Heart right ventricle (tissue), 16 donors: Measurements from ENCODE around the gene ARHGEF6. TPM values are rescaled to one million over a fixed set of nuclear protein-coding genes. Genes with fewer than 3 reads are reported as not detected.

Experiments used
- ATAC-seq, 8 donors: fragments of 200-7000 bp; cut with Tn5 transposase; one replicate each; pipeline ENCODE4 v1.9.1; 2020; ENCODE audit warnings: mild to moderate bottlenecking in 8 of 8, moderate library complexity in 8 of 8, moderate number of reproducible peaks in 1 of 8
- DNase-seq, 2 donors: peaks; one replicate each; pipeline ENCODE4 v3.0.0-alpha.2; 2020
- H3K27ac ChIP-seq, 10 donors: fragments of 200-600 bp; sonication (generic) in 2 of 10; one replicate each; pipeline versions ENCODE4 v1.5.0 to v1.8.0; 2020 to 2022; ENCODE audit warnings: mild to moderate bottlenecking in 3 of 10
- H3K27me3 ChIP-seq, 7 donors: fragments of 200-600 bp; one replicate each; pipeline ENCODE4 v1.8.0; 2021 to 2022; ENCODE audit warnings: mild to moderate bottlenecking in 2 of 7
- H3K36me3 ChIP-seq, 9 donors: fragments of 200-600 bp; sonication (generic) in 1 of 9; one replicate each; pipeline versions ENCODE4 v1.5.0 to v1.8.0; 2020 to 2022; ENCODE audit warnings: mild to moderate bottlenecking in 2 of 9
- H3K4me1 ChIP-seq, 9 donors: fragments of 200-600 bp; sonication (generic) in 1 of 9; one replicate each; pipeline versions ENCODE4 v1.5.0 to v1.8.0; 2020 to 2022; ENCODE audit warnings: mild to moderate bottlenecking in 4 of 9
- H3K4me3 ChIP-seq, 10 donors: fragments of 200-600 bp; sonication (generic) in 2 of 10; one replicate each; pipeline versions ENCODE4 v1.5.0 to v1.8.0; 2020 to 2022; ENCODE audit warnings: mild to moderate bottlenecking in 7 of 10, moderate library complexity in 2 of 10
- H3K9me3 ChIP-seq, 11 donors: fragments of 200-600 bp in 10 of 11; sonication (generic) in 2 of 11; one replicate each; pipeline versions ENCODE4 v1.5.0 to v1.8.0; 2013 to 2022; ENCODE audit warnings: mild to moderate bottlenecking in 2 of 11, control low read depth in 1 of 11, moderate library complexity in 1 of 11
- WGBS, 2 donors: extraction: QIAGEN DNeasy Blood & Tissue Kit; methylation state at CpG; one replicate each; pipeline ENCODE4 v1.1.7; 2013; ENCODE audit warnings: inconsistent platforms in 1 of 2; 5-methylcytosine and 5-hydroxymethylcytosine counted together
- intact Hi-C, 10 donors: fragments of 100-400 bp; cut with DNase I; formaldehyde crosslinking; loops; one replicate each; pipeline versions ENCODE4 v1.11.1 to v1.14.2; 2022
- polyA plus RNA-seq, 2 donors: library from polyadenylated mRNA; stranded (reverse); fragments of 200-250 nt; gene quantifications; one replicate each; pipeline ENCODE4 v1.2.3, GENCODE V29; 2013
- total RNA-seq, 10 donors: library from RNA; stranded (reverse); fragmentation: NEBNext Ultra II Directional in 3 of 10; extraction: Animal tissue kit (Norgen Biotek cat#: 25700) in 3 of 10; gene quantifications; one replicate each; pipeline versions ENCODE4 v1.2.1 to v1.2.4, GENCODE V29; 2021 to 2023
- TF ChIP-seq, protein P1 (sequence below), 9 donors: fragments of 200-600 bp; sonication (generic) in 2 of 9; IDR thresholded peaks; one replicate each; pipeline versions ENCODE4 v1.5.0 to v1.8.0; 2021 to 2022; ENCODE audit warnings: antibody characterized with exemption in 9 of 9, mild to moderate bottlenecking in 5 of 9, moderate library complexity in 1 of 9
- donor health status: Arrhythmogenic right ventricular cardiomyopathy.
- donor health status: ischemic (EF 13 %, LVEDD 7.1; RV severe dilation, severe dysfunction).
- donor health status: healthy with polysubstance abuse.
- donor health status: DM: no; HTN: yes; CAD: no.
- donor health status: DM: no; HTN: no; CAD: no.
- donor health status: ischemic (EF 25% LVEDD 6.9; RV normal size, moderate dysfunction).
- donor health status: ischemic (EF 25% LVEDD 5.7; RV mildly dilated, moderate dysfunction).
- donor health status: healthy.
- donor health status: DM: yes; HTN: yes; CAD: no.
- donor health status: Ischemic cardiomyopathy.
- donor health status: ischemic (EF 35%, LVEDD 5.7; RV mildly dilated, moderate dysfunction).
- donor health status: nonischemic (EF 11% LVEDD 7.7; RV severe dilation, severe dysfunction).
- donor health status: DM: yes; HTN: yes; CAD: no.
- donor health status: PGD.
- donor health status: ischemic (EF 29% LVEDD 5.4; RV normal size, mild dysfunction).
- donor health status: nonischemic (EF 23%, LVEDD 6.1; RV moderate dilation, normal function).

The ARHGEF6 gene
- total and polyA plus RNA-seq, 12 donors = 15.3 to 88.0 (median 50.2) TPM

DNA sequence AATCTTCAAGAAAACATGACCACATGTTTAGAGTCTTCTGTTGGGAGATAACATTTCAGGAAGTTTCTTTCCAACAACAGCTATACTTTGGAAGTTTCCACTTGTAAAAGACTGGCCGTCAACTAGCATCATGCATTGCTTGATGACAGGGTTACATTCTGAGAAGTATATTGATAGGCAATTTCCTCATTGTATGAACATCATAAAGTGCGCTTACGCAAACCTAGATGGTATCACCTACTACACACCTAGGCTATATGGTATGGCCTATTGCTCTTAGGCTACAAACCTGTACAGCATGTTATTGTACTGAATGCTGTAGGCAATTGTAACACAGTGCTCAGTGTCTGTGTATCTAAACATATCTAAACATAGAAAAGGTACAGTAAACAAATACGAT is 158.2 kb downstream of the ARHGEF6 start:
- WGBS, 2 donors = 94 to 95% methylated on average over 4 of the region's 4 CpGs
- H3K4me3 ChIP-seq = no peak overlapping the region
- DNase-seq (no peak), ATAC-seq (no peak)
- no peaks in the 10 kb centered on the region for H3K36me3 ChIP-seq
- no peak overlapping the region for H3K27ac ChIP-seq
- H3K27me3 ChIP-seq = peaks cover 0 to 4% (median 0%) of the 10 kb centered on the region in 7 donors
- H3K9me3 ChIP-seq = no peaks in the 10 kb centered on the region
- TF ChIP-seq, protein P1, sequence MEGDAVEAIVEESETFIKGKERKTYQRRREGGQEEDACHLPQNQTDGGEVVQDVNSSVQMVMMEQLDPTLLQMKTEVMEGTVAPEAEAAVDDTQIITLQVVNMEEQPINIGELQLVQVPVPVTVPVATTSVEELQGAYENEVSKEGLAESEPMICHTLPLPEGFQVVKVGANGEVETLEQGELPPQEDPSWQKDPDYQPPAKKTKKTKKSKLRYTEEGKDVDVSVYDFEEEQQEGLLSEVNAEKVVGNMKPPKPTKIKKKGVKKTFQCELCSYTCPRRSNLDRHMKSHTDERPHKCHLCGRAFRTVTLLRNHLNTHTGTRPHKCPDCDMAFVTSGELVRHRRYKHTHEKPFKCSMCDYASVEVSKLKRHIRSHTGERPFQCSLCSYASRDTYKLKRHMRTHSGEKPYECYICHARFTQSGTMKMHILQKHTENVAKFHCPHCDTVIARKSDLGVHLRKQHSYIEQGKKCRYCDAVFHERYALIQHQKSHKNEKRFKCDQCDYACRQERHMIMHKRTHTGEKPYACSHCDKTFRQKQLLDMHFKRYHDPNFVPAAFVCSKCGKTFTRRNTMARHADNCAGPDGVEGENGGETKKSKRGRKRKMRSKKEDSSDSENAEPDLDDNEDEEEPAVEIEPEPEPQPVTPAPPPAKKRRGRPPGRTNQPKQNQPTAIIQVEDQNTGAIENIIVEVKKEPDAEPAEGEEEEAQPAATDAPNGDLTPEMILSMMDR (IDR thresholded peaks at IDR 0.05) = no peak
- intact Hi-C loops = no loop called here
- no peaks in the 10 kb centered on the region for H3K4me1 ChIP-seq

DNA sequence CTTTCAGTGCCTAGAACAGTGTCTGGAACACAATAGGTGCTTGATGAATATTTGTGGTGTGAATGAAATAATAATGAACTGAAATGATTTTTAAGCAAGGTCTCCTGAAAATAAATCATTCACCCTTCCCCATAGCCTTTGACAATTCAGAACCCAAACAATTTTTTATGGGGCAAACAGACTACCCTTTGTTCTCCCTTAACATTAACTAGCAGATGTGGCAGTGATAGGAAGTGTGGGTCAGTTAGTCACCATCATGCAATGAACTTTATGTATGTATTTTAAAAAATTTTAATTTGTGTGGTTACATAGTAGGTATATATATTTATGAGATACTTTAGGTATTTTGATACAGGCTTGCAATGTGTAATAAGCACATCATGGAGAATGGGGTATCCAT is 160.0 kb downstream of the ARHGEF6 start:
- Histone ChIP-seq H3K4me3 (no peak overlapping the region), H3K4me1 (no peaks in the 10 kb centered on the region), H3K9me3 (no peaks in the 10 kb centered on the region), H3K27ac (no peak overlapping the region), H3K36me3 (no peaks in the 10 kb centered on the region), H3K27me3 (peaks cover 0 to 7% (median 0%) of the 10 kb centered on the region in 7 donors)
- TF ChIP-seq, protein P1 (IDR thresholded peaks at IDR 0.05) = no peak
- DNase-seq = no peak
- intact Hi-C loops = no loop called here
- no peak for ATAC-seq

DNA sequence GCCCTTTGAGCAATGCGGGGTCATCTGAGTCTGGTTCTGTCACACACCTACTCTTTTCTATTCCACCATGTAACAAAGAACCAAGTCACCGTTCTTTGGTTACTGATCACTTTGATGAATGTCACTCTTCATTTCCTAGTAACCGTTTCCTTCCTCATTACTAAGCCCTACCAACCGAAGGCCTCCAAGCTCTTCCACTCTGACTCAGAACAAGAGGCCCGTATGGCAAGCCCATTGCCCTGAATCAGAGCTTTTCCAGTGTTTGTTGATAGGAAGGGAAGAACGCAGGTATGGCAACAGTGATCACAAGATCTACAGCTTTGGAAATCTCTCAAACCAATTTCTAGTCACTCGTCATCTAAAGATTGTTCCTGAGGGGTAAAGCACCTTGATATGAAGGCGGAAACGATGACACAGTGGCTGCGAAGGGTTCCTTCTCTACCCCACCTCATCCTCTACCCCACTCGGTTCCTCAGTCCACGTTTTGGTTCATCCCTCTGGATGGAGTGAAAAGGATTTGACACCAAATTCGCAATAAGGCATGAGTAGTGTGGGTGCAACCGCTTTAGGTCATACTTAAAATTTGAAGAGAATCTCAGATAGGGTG is 160.7 kb downstream of the ARHGEF6 start:
- DNase-seq (no peak), ATAC-seq (no peak)
- no peaks in the 10 kb centered on the region for H3K36me3 ChIP-seq
- no peaks in the 10 kb centered on the region for H3K4me1 ChIP-seq
- intact Hi-C loops = no loop called here
- peaks cover 0 to 7% (median 0%) of the 10 kb centered on the region in 7 donors for H3K27me3 ChIP-seq
- TF ChIP-seq, protein P1 (IDR thresholded peaks at IDR 0.05) = no peak
- H3K4me3 ChIP-seq = no peak overlapping the region
- H3K27ac ChIP-seq = no peak overlapping the region
- 87 to 91% methylated on average over 14 of the region's 14 CpGs for WGBS, 2 donors
- H3K9me3 ChIP-seq = no peaks in the 10 kb centered on the region

DNA sequence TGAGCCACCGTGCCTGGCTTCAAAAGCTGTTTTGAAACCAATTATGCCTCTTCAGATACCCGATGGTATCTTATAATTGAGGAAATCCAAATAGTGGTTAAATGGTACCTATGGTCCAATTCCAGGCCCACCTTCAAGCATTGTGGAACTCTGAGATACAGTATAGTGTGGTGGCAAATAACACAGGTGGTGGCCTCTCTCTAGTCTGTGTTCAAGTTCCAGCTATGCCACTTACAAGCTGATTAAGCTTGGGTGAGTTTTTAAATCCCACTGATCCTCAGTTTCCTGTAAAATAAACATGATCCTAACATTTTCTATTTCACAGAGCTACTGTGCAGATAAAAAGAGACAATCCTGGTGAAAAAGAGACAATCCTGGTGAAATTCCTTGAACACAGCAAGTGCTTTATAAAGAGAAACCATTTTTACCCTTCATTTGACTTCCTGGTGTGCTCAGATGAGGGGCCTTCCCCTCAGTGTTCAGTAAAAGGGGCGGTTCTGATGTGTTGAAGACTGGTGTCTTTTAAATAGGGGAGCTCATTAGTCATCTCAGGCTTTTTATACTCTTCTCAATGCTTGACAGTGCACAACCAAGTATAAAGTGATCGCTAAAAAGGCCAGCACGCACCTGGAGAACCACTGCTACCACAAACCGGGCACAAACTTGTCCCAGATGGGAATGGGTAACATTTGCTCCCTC is 163.6 kb downstream of the ARHGEF6 start:
- no peak for ATAC-seq
- Histone ChIP-seq H3K27ac (no peak overlapping the region), H3K9me3 (no peaks in the 10 kb centered on the region), H3K27me3 (peaks cover 0 to 7% (median 0%) of the 10 kb centered on the region in 7 donors), H3K4me1 (no peaks in the 10 kb centered on the region), H3K4me3 (no peak overlapping the region), H3K36me3 (no peaks in the 10 kb centered on the region)
- intact Hi-C loops = no loop called here
- TF ChIP-seq, protein P1 (IDR thresholded peaks at IDR 0.05) = no peak
- 89 to 92% methylated on average over 6 of the region's 6 CpGs for WGBS, 2 donors
- DNase-seq = no peak

Other genes starting within 250 kb of the ARHGEF6 start
- not detected for gene VGLL1, start 248.7 kb downstream of the ARHGEF6 start, total RNA-seq
- gene VGLL1, start 248.7 kb downstream of the ARHGEF6 start, polyA plus RNA-seq = not detected
- gene CD40LG, start 132.8 kb downstream of the ARHGEF6 start, total RNA-seq = under 1 TPM in 4 of 10 donors, not detected in 6; 0.21 to 0.67 (median 0.28) TPM
- gene CD40LG, start 132.8 kb downstream of the ARHGEF6 start, polyA plus RNA-seq = under 1 TPM in 1 of 2 donors, not detected in 1; 0.06 TPM
- gene RBMX, start 99.8 kb upstream of the ARHGEF6 start, total RNA-seq = 100 to 1,000 TPM in 3 of 10 donors, 10 to 100 TPM in 7; 85.7 to 107 (median 91.0) TPM
- 10 to 100 TPM; 45.0 to 70.4 TPM for gene RBMX, start 99.8 kb upstream of the ARHGEF6 start, polyA plus RNA-seq